BE2C (cell line): ENCODE data around the gene MMEL1.
"Not testable (repeated sequence)": the region's sequence is repeated elsewhere in the genome, so short reads cannot be mapped to it uniquely, and the experiment has no call there.

Experiments used
- DNase-seq: peaks from one replicate; pipeline ENCODE4 v3.0.0-alpha.2; 2020
- H3K27me3 ChIP-seq: fragments of 250-450 bp; sonication (Bioruptor Pico); 2 replicates; pipeline ENCODE4 v1.5.1; 2020; ENCODE audit warnings: mild to moderate bottlenecking
- H3K36me3 ChIP-seq: fragments of 250-450 bp; sonication (Bioruptor Pico); 2 replicates; pipeline ENCODE4 v1.5.1; 2020; ENCODE audit warnings: mild to moderate bottlenecking
- H3K4me1 ChIP-seq: fragments of 250-450 bp; sonication (Bioruptor Pico); 2 replicates; pipeline ENCODE4 v1.5.1; 2020
- H3K4me3 ChIP-seq: 2 replicates; pipeline ENCODE4 v1.5.1; 2011; ENCODE audit warnings: low read depth, low read length
- H3K9me3 ChIP-seq: fragments of 250-450 bp; sonication (Bioruptor Pico); 2 replicates; pipeline ENCODE4 v1.5.1; 2020
- CTCF ChIP-seq: IDR thresholded peaks from 2 replicates; pipeline ENCODE4 v1.5.1; 2012; ENCODE audit warnings: mild to moderate bottlenecking, low read depth, low read length

MMEL1 gene

GRCh38 chr1:2630498-2631135 lies 2.2 kb downstream of the MMEL1 start:
- H3K4me3 ChIP-seq, result no peak overlapping the region

GRCh38 chr1:2629627-2630497 lies 3.0 kb downstream of the MMEL1 start:
- Histone ChIP-seq H3K27me3 (peaks cover 14% of the 10 kb centered on the region), H3K9me3 (no peaks in the 10 kb centered on the region), H3K4me3 (no peak overlapping the region), H3K36me3 (no peaks in the 10 kb centered on the region), H3K4me1 (no peaks in the 10 kb centered on the region)
- DNase-seq, result no peak
- no peak for TF ChIP-seq CTCF

More at GRCh38 chr1:2630498-2631135, 2.2 kb downstream of the MMEL1 start:
- Histone ChIP-seq H3K27me3 (peaks cover 14% of the 10 kb centered on the region), H3K36me3 (no peaks in the 10 kb centered on the region), H3K9me3 (no peaks in the 10 kb centered on the region), H3K4me1 (no peaks in the 10 kb centered on the region)
- DNase-seq, result no peak
- TF ChIP-seq CTCF, result no peak

GRCh38 chr1:2628933-2629626 lies 3.7 kb downstream of the MMEL1 start:
- H3K27me3 ChIP-seq, result peaks cover 14% of the 10 kb centered on the region
- no peak overlapping the region for H3K4me3 ChIP-seq
- no peaks in the 10 kb centered on the region for H3K36me3 ChIP-seq
- no peaks in the 10 kb centered on the region for H3K9me3 ChIP-seq
- H3K4me1 ChIP-seq, result no peaks in the 10 kb centered on the region
- no peak for DNase-seq
- no peak for TF ChIP-seq CTCF

DNA sequence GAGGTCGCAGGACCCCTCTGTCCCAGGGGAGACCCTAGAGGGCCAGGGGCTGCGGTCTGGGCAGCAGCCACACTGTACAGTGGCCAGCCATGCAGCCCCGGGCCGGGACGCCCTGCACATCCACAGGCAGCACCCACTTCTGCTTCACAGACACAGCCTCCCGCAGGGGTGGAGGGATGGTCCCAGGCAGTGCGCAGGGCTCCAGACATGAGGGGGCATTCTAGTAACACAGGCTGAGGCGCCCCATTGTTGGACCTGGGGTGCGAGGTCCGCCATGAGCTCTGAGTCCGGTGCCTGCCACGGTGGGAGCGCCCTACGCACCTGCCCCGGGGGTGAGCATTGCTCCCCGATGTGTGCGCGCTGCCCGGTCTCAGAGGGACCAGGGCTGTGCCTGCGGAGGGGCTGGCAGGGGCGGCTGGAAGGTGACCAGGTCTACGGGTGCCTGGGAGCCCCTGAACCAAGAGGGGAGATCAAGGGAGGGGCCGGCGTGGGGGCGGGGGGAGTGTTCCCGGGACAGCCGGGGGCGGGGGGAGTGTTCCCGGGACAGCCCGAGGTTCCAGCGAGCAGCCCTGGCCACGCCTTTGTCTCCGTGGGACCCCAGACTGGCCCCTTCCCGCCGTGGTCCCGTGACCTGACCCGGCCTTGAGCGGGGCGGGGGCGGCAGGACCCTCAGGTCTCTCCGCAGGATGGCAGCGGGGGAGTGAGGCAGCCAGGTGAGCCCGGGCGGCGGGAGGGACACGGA lies 4.5 kb downstream of the MMEL1 start:
- Histone ChIP-seq H3K27me3 (peaks cover 14% of the 10 kb centered on the region), H3K4me1 (no peaks in the 10 kb centered on the region), H3K4me3 (no peak overlapping the region), H3K9me3 (no peaks in the 10 kb centered on the region), H3K36me3 (no peaks in the 10 kb centered on the region)
- DNase-seq, result no peak
- no peak for TF ChIP-seq CTCF

GRCh38 chr1:2627746-2628145 lies 5.1 kb downstream of the MMEL1 start:
- Histone ChIP-seq H3K36me3 (no peaks in the 10 kb centered on the region), H3K27me3 (peaks cover 14% of the 10 kb centered on the region), H3K4me1 (no peaks in the 10 kb centered on the region), H3K4me3 (no peak overlapping the region), H3K9me3 (no peaks in the 10 kb centered on the region)
- TF ChIP-seq CTCF, result no peak
- DNase-seq, result no peak

- not testable (repeated sequence) for H3K9me3 ChIP-seq, H3K4me1 ChIP-seq
Measured at GRCh38 chr1:2625748-2626147, 7.1 kb downstream of the MMEL1 start.

More at GRCh38 chr1:2625748-2626147, 7.1 kb downstream of the MMEL1 start:
- not testable (repeated sequence) for H3K4me3 ChIP-seq, H3K36me3 ChIP-seq, DNase-seq
- H3K27me3 ChIP-seq, result peaks cover 14% of the 10 kb centered on the region
